ENCODE measurements around the gene RNF166.

RNF166 gene

DNA sequence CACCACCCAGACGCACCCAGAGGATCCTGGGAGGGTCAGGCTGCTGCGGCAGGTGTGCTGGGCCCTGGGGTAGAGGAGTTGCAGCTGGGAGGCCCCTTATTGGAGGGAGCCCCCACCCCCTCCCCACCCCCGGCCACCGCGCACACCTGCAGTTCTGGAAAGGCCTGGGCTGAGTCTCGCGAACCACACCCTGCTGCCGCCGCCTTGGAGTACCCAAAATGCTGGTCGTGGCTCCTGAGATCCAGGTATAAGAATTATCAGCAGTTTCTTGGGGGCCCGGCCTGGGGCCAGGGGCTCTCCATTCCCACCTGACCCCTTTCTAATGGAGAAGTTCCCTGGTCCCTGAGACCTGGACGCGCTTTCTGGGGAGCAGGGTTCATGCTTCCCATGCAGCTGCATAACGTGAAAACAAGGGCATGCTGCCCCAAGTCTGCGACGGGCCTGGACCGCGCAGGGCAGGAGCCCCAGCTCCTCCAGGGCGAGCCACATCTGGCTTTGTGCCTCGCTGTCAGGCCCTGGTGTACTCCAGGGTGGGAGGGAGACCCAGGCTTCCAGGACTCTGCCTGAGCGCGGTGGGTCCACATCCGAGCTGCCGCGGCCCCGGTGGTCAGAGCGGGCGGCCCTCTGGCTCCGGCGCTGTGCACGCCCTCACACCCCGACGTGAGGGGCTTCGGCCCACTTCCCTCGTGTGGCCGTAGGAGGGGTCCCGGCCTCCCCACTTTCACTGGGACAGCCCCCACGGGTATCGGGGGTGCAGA lies 12.6 kb downstream of the RNF166 start:
- DNase-seq (ENCODE audit: low read depth in 4 of 4, low spot score in 1 of 4): no peak

DNA sequence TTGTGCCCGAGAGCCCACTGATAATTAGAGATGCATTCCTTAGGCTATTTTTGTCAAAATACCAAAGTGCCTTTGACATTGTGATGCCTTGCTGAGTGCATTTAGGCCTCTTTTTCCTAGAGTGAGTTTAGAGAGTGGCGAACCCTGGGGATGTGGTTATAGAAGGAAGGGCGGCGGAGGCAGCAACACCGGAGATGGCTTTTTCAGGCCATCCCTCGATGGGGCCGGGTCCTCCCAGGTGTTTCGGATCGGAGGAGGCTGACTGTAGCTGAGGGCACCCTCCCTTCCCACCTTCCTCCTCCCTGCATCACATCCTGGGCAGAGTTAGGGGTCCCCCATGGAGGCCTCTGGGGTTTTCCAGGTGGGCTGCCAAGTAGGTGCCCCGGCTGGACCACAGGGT lies 13.3 kb downstream of the RNF166 start:
- no peak for DNase-seq (ENCODE audit: low read depth in 4 of 4, low spot score in 1 of 4)

DNA sequence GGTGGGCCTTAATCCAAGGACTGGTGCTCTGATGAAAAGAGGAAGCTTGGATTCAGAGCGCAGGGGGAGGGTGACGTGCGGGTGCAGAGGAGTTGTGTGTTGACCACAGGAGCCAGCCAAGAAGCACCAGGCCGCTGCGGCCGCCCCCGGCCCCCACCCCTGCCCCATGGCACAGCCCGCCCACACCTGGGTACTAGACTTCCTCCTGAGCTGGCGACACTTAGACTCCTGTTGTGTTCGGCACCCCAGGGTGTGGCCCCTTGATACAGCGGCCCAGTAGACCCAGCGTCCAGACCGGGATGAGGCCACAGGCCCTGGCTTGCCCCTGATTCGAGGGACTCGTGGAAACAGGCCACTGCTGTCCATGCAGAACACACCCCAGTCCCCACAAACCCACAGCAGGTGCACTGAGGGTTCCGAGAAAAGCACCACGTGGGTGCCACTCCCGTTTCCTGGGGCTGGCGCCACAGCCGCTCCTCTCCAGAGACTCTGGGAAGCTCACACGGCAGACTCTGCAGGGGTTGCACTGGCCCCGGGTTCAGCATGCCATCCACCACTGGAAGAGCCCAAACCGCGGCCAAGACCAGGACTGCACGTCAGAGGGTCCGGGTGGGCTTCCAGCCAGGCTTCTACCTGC lies 14.2 kb downstream of the RNF166 start:
- DNase-seq (ENCODE audit: low read depth in 4 of 4, low spot score in 1 of 4): no peak

DNA sequence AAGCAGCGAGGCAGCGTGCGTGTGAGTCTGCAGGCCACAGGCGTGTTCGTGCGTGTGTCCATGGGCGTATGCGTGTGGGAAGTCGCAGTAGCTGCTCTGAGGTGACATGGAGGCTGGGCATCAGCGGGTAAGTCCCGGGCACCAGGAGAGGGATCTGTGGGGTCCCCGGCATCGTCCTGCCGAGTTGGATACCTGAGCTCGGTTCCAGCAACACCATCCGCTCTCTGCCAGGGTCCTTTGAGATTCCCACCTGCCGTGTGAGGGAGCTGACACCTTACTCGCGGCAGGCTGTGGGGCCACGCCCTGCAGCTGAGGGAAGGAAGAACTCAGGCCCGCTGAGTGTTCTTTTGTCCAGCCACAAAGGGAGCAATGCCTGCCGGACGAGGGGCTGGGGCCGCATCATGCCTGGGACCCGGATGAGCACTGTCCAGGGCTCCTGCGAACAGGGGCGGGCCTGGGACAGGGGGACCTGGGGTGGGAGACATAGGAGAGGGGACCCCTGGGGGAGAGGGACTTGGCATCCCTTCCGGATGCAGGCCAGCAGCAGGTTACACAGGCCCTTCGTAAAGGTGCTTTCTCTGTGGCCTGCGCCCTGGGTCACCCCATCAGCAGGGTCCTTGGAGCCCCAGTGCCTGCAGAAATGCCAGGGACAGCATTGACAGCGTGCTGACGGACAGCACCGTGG lies 14.9 kb downstream of the RNF166 start:
- DNase-seq (ENCODE audit: low read depth in 4 of 4, low spot score in 1 of 4): no peak

GRCh38 chr16:88690341-88691128 lies 15.7 kb downstream of the RNF166 start:
- no peak for DNase-seq (ENCODE audit: low read depth in 4 of 4, low spot score in 1 of 4)

DNA sequence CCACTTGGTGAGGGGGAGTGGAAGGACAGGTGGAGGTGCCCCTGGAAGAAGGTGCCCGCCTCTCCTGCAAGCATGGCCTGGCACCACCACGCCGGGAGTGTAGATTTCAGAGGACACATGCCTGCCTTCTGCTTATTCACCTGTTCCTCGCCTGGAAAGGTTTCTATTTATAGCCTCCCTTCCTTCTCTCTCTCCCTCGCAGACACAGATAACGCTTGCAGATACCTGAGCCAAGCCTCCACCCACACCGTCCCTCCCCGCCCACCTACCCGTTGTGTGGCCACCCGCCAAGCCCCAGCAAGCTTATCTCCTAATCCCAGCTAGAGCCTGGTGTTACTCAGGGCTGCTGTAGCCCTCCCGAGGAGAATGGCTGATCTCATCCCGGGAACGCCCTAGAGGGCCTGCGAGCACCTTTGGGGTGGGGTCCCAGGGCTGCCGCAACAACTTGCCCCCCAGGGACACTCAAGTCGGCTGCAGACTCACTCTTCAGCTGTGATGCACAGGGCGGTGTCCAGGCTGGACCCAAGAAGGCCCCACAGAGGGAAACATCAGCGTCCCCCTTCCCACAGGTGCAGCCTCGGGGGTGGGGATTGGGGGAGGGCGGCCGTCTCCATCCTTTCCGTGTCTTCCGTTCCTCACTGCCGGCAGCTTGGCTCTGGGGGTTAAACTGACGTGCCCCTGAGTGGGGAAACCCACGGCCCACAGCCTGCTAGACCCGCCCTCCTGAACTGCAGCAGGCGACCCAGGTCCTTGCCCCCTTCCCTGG lies 18.0 kb downstream of the RNF166 start:
- no peak for DNase-seq (ENCODE audit: low read depth in 4 of 4, low spot score in 1 of 4)

- DNase-seq (ENCODE audit: low read depth in 4 of 4, low spot score in 1 of 4): no peak
Measured at GRCh38 chr16:88687676-88688012, 18.6 kb downstream of the RNF166 start.

GRCh38 chr16:88687254-88687576 lies 19.0 kb downstream of the RNF166 start:
- DNase-seq (ENCODE audit: low read depth in 4 of 4, low spot score in 1 of 4): no peak

GRCh38 chr16:88686439-88687253 lies 19.6 kb downstream of the RNF166 start, which contains the start of gene SNAI3:
Gene SNAI3, minus strand, starts transcription at chr16:88686507. Its CDS starts 101 bp downstream, at chr16:88686406.
- peak; percentile 50 to 82 (median 67) for DNase-seq (ENCODE audit: low read depth in 4 of 4, low spot score in 1 of 4)

GRCh38 chr16:88686062-88686438 lies 20.2 kb downstream of the RNF166 start:
- no peak for DNase-seq (ENCODE audit: low read depth in 4 of 4, low spot score in 1 of 4)

DNA sequence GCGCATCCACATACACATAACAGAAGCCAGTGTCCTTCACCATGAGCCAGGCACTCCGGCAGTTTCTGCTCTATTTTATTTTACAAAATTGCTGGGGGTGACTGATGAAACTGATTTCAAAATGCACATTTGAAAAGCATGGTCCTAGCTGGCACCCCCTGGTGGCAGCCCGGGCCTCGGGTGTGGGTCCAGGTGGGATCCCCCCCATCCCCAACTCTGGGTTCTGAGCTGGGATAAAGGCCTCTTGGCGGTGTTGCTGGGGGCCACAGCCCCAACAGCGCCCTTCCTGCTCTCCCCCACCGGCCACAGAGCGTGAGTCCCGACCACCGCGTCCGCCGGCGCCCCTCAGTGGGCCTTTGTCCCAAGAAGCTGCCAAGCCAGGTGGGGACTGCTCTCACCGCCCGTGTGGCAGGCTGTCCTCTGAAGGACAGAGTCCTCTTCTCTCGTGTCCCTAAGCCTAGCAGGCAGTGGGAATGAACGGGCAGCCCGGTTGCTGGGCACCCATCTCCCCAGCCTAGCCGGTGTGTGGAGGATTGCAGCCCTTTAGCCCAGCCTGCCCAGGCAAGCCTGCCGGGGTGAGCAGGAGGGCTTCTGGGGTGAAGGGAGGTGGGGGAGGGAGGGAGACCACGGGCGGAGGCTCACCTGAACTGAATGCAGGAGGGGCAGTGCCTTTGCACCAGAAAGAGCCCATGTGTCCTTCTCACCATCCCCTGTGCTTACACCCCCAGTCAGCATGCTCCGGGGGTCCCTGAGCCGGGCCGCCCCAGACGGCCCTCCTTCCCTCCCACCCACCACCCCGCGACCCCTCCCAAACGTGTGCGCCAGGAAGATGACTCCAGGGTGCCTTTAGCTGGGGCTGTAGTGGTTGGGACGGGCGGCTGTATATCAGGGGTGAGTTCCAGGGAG lies 20.8 kb downstream of the RNF166 start:
- DNase-seq (ENCODE audit: low read depth in 4 of 4, low spot score in 1 of 4): peak in 1 of 4 experiments; percentile 65

DNA sequence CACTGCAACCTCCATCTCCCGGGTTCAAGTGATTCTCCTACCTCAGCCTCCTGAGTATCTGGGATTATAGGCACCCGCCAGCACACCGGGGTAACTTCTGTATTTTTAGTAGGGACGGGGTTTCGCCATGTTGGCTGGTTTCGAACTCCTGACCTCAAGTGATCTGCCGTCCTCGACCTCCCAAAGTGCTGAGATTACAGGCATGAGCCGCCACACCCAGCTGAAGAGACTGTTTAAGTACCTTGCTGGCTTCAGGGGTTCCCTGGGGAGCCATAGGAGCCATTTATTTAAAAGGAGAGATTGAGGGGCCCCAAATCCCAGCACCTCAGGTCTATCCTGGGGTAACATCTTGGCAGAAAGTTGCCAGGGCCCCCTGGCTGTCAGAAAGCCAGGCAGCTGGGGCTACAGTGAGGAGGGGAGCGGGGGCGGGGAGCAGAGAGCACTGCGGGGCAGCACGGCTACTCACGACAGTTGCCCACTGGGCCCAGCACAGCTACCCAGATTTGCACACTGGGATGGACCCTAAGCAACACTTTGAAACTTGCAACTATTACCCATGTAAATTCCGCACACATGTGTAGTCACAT lies 21.5 kb downstream of the RNF166 start:
- no peak for DNase-seq (ENCODE audit: low read depth in 4 of 4, low spot score in 1 of 4)

GRCh38 chr16:88681709-88682451 lies 24.3 kb downstream of the RNF166 start:
- peak in 1 of 4 experiments; percentile 64 for DNase-seq (ENCODE audit: low read depth in 4 of 4, low spot score in 1 of 4)

GRCh38 chr16:88681084-88681680 lies 25.0 kb downstream of the RNF166 start:
- DNase-seq (ENCODE audit: low read depth in 4 of 4, low spot score in 1 of 4): peak in 1 of 4 experiments; percentile 52

DNA sequence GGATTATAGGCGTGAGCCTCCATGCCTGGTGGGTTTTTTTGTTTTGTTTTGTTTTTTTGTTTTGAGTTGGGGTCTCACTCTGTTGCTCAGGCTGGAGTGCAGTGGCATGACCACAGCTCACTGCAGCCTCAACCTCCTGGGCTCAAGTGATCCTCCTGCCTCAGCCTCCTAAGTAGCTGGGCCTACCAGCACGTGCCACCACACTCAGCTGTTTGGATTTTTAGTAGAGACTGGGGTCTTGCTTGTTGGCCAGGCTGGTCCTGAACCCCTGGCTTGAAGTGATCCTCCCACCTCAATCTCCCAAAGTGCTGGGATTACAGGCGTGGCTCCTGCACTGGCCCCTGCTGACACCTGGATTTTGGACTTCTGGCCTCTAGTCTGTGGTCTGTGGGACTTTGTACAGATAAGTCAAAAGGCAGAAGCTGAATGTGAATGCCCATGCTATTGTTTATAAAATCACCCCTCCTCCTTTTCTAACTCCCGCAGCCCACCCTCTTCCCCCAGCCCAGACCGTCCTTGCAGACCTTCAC lies 25.6 kb downstream of the RNF166 start:
- no peak for DNase-seq (ENCODE audit: low read depth in 4 of 4, low spot score in 1 of 4)

DNA sequence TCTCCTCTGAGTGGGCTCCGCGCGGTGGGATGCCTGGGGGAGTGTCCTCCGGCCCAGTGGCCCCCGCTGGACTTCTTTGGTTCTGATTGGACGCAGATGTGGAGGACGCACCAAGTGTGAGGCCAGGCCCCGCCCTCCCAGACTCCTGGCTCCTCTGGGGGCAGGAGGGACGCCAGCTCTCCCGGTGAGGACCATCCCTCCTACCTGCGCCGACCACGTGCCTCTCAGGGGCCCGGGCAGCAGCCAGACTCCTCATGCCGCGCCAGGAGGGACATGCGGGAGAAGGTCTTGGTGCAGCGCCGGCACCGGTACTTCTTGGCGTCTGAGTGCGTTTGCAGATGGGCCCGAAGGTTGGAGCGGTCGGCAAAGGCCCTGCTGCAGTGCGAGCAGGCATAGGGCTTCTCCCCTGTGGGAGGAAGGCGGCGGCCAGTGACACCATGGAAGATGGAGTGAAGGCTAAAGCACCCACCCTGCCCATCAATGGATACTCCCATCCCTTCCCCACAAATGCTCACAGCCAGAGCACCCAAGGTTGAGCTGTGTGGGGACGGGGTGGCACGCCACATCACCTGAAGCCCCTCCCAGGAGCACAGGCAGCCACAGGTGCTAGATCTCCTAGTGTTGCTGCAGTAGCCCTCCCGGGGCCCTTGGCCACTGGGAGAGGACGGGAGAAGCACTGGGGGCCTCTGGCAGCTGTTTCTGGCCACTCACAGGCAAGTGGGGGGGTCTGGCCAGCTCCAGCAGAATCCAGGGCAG lies 27.8 kb downstream of the RNF166 start:
- DNase-seq (ENCODE audit: low read depth in 4 of 4, low spot score in 1 of 4): no peak

GRCh38 chr16:88677721-88678120 lies 28.5 kb downstream of the RNF166 start:
- DNase-seq (ENCODE audit: low read depth in 4 of 4, low spot score in 1 of 4): no peak
